H9 (cell line): ENCODE results near the gene VWA5B1. TPM values are rescaled to one million over a fixed set of nuclear protein-coding genes. Genes with fewer than 3 reads are reported as not detected.

Experiments used
- DNase-seq: peaks from one replicate; pipeline ENCODE4 v3.0.0-alpha.2; 2017
- H2AFZ ChIP-seq: one replicate; pipeline ENCODE4 v1.6.1; 2013; ENCODE audit warnings: mild to moderate bottlenecking, low read length, control low read depth, moderate library complexity
- H2AK5ac ChIP-seq: 2 replicates; pipeline ENCODE4 v1.6.1; 2013; ENCODE audit warnings: low read length, control low read depth, mixed read lengths; ENCODE audit not compliant: insufficient read length
- H2BK120ac ChIP-seq: one replicate; pipeline ENCODE4 v1.6.1; 2013; ENCODE audit warnings: low read depth, mild to moderate bottlenecking, low read length, control low read depth, inconsistent platforms; ENCODE audit not compliant: poor library complexity, severe bottlenecking
- H2BK12ac ChIP-seq: 2 replicates; pipeline ENCODE4 v1.6.1; 2013; ENCODE audit warnings: low read length, control low read depth, mixed read lengths, low read depth; ENCODE audit not compliant: insufficient read length
- H2BK15ac ChIP-seq: 2 replicates; pipeline ENCODE4 v1.6.1; 2013; ENCODE audit warnings: low read depth, low read length, control low read depth
- H2BK20ac ChIP-seq: one replicate; pipeline ENCODE4 v1.6.1; 2013; ENCODE audit warnings: low read depth, mild to moderate bottlenecking, low read length, control low read depth, inconsistent platforms; ENCODE audit not compliant: poor library complexity, severe bottlenecking
- H2BK5ac ChIP-seq: 2 replicates; pipeline ENCODE4 v1.6.1; 2013; ENCODE audit warnings: low read length, control low read depth, mixed read lengths; ENCODE audit not compliant: insufficient read length
- H3K14ac ChIP-seq: 2 replicates; pipeline ENCODE4 v1.6.1; 2013; ENCODE audit warnings: low read length, control low read depth; ENCODE audit not compliant: insufficient read depth
- H3K18ac ChIP-seq: 2 replicates; pipeline ENCODE4 v1.6.1; 2013; ENCODE audit warnings: low read depth, mild to moderate bottlenecking, mixed read lengths, low read length, control low read depth; ENCODE audit not compliant: insufficient read length
- H3K23ac ChIP-seq: 2 replicates; pipeline ENCODE4 v1.6.1; 2013; ENCODE audit warnings: low read length, control low read depth, mixed read lengths, low read depth; ENCODE audit not compliant: insufficient read length
- H3K23me2 ChIP-seq: 2 replicates; pipeline ENCODE4 v1.6.1; 2013; ENCODE audit warnings: low read depth, mild to moderate bottlenecking, mixed read lengths, low read length, control low read depth; ENCODE audit not compliant: insufficient read length, poor library complexity, severe bottlenecking
- H3K27ac ChIP-seq: 2 replicates; pipeline ENCODE4 v1.5.1; 2013; ENCODE audit warnings: low read length, control low read depth, mixed read lengths, low read depth; ENCODE audit not compliant: insufficient read length
- H3K27me3 ChIP-seq: 2 replicates; pipeline ENCODE4 v1.6.1; 2013; ENCODE audit warnings: low read length, control low read depth, inconsistent platforms; ENCODE audit not compliant: insufficient read depth
- H3K4ac ChIP-seq: 2 replicates; pipeline ENCODE4 v1.6.1; 2013; ENCODE audit warnings: low read depth, mild to moderate bottlenecking, control low read depth, inconsistent platforms, low read length, moderate library complexity
- H3K4me1 ChIP-seq: 2 replicates; pipeline ENCODE4 v1.6.1; 2013; ENCODE audit warnings: low read length, control low read depth, inconsistent platforms; ENCODE audit not compliant: insufficient read depth
- H3K4me2 ChIP-seq: 2 replicates; pipeline ENCODE4 v1.6.1; 2013; ENCODE audit warnings: low read length, control low read depth, mixed read lengths; ENCODE audit not compliant: insufficient read length, insufficient read depth
- H3K56ac ChIP-seq: 2 replicates; pipeline ENCODE4 v1.6.1; 2013; ENCODE audit warnings: low read depth, mild to moderate bottlenecking, mixed read lengths, low read length, control low read depth; ENCODE audit not compliant: insufficient read length
- H3K79me1 ChIP-seq: 2 replicates; pipeline ENCODE4 v1.6.1; 2013; ENCODE audit warnings: low read depth, mild to moderate bottlenecking, moderate library complexity, low read length, control low read depth, inconsistent platforms; ENCODE audit not compliant: insufficient read depth, poor library complexity, severe bottlenecking
- H3K79me2 ChIP-seq: 2 replicates; pipeline ENCODE4 v1.6.1; 2013; ENCODE audit warnings: low read length, control low read depth, inconsistent platforms; ENCODE audit not compliant: insufficient read depth
- H3K9ac ChIP-seq: 2 replicates; pipeline ENCODE4 v1.6.1; 2013; ENCODE audit warnings: low read length, control low read depth, mixed read lengths; ENCODE audit not compliant: insufficient read length; ENCODE audit errors: extremely low read depth
- H3K9me3 ChIP-seq: one replicate; pipeline ENCODE4 v1.6.1; 2013; ENCODE audit warnings: low read depth, low read length, inconsistent platforms; ENCODE audit not compliant: control insufficient read depth
- H3T11ph ChIP-seq: one replicate; pipeline ENCODE4 v1.6.1; 2013; ENCODE audit warnings: mild to moderate bottlenecking, low read length, control low read depth, inconsistent platforms
- H4K20me1 ChIP-seq: one replicate; pipeline ENCODE4 v1.6.1; 2013; ENCODE audit not compliant: control insufficient read depth, insufficient read length, insufficient read depth
- H4K5ac ChIP-seq: 2 replicates; pipeline ENCODE4 v1.6.1; 2013; ENCODE audit warnings: low read depth, mild to moderate bottlenecking, mixed read lengths, low read length, control low read depth; ENCODE audit not compliant: insufficient read length
- H4K8ac ChIP-seq: replicated peaks from 2 replicates; pipeline ENCODE4 v1.6.1; 2013; ENCODE audit warnings: low read length, control low read depth, mixed read lengths, low read depth; ENCODE audit not compliant: insufficient read length
- H4K91ac ChIP-seq: 2 replicates; pipeline ENCODE4 v1.6.1; 2013; ENCODE audit warnings: low read depth, mild to moderate bottlenecking, moderate library complexity, mixed read lengths, low read length, control low read depth; ENCODE audit not compliant: insufficient read length
- H3K27ac Mint-ChIP-seq, 3 experiments: 2 replicates in 2 of 3; 3 replicates in 1 of 3; pipeline ENCODE4 v1.8.0; 2020 to 2021; ENCODE audit warnings: mixed read lengths in 3 of 3, mild to moderate bottlenecking in 1 of 3, moderate library complexity in 1 of 3
- H3K27me3 Mint-ChIP-seq: 2 replicates; pipeline ENCODE4 v1.8.0; 2021; ENCODE audit warnings: low read depth, mild to moderate bottlenecking, moderate library complexity, mixed read lengths
- H3K36me3 Mint-ChIP-seq, 3 experiments: 2 replicates in 2 of 3; 3 replicates in 1 of 3; pipeline ENCODE4 v1.8.0; 2020 to 2021; ENCODE audit warnings: low read depth in 3 of 3, mixed read lengths in 3 of 3; ENCODE audit not compliant: insufficient read depth in 1 of 3
- H3K4me1 Mint-ChIP-seq, 2 experiments: 2 replicates each; pipeline ENCODE4 v1.8.0; 2020; ENCODE audit warnings: mixed read lengths in 2 of 2
- H3K4me3 Mint-ChIP-seq, 2 experiments: 2 replicates in 1 of 2; 3 replicates in 1 of 2; pipeline ENCODE4 v1.8.0; 2020 to 2021; ENCODE audit warnings: mild to moderate bottlenecking in 2 of 2, mixed read lengths in 2 of 2, moderate library complexity in 1 of 2
- H3K9me3 Mint-ChIP-seq, 2 experiments: 2 replicates in 1 of 2; 3 replicates in 1 of 2; pipeline ENCODE4 v1.8.0; 2020; ENCODE audit warnings: mild to moderate bottlenecking in 2 of 2, mixed read lengths in 2 of 2, moderate library complexity in 1 of 2
- WGBS: extraction: QIAGEN DNeasy Blood & Tissue Kit; methylation state at CpG from one replicate; pipeline ENCODE4 v1.1.7; 2013; ENCODE audit warnings: missing lambda C conversion rate, low lambda C conversion rate, mixed read lengths; ENCODE audit not compliant: insufficient read length; ENCODE audit errors: extremely low coverage; 5-methylcytosine and 5-hydroxymethylcytosine counted together
- total RNA-seq: library from RNA; stranded (reverse); gene quantifications from 2 replicates; pipeline ENCODE4 v1.2.1, GENCODE V29; 2021
- TF ChIP-seq, protein P1 (sequence below): fragments of 200-600 bp; sonication (generic); conservative IDR thresholded peaks from 3 replicates; pipeline ENCODE4 v1.8.0; 2021; ENCODE audit warnings: antibody characterized with exemption, mild to moderate bottlenecking

The VWA5B1 gene
- total RNA-seq, 1 experiment from 2014 or later: not detected

DNA sequence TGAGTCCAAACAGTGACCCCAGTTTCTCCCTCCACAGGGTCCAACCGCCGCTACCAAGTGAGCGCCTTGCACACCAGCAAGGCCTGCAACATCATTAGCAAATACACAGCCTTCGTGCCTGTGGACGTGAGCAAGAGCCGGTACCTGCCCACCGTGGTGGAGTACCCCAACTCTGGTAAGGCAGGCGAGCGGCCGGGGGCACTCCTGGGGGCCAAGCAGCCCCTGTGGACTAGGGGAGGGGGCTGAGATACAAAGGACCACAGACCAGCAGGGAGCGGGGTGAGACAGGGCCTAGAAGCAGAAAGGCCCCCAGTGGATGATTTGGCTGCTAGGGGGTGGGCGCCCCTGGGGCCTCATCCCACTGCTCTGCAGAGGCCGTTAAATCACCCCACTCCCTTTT, 54.7 kb downstream of the VWA5B1 start:
- no peak for DNase-seq
- peaks cover 8% of the 10 kb centered on the region for H3K23me2 ChIP-seq
- TF ChIP-seq, protein P1, sequence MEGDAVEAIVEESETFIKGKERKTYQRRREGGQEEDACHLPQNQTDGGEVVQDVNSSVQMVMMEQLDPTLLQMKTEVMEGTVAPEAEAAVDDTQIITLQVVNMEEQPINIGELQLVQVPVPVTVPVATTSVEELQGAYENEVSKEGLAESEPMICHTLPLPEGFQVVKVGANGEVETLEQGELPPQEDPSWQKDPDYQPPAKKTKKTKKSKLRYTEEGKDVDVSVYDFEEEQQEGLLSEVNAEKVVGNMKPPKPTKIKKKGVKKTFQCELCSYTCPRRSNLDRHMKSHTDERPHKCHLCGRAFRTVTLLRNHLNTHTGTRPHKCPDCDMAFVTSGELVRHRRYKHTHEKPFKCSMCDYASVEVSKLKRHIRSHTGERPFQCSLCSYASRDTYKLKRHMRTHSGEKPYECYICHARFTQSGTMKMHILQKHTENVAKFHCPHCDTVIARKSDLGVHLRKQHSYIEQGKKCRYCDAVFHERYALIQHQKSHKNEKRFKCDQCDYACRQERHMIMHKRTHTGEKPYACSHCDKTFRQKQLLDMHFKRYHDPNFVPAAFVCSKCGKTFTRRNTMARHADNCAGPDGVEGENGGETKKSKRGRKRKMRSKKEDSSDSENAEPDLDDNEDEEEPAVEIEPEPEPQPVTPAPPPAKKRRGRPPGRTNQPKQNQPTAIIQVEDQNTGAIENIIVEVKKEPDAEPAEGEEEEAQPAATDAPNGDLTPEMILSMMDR: no peak
- WGBS: no CpG with 5 or more reads among the region's 13 CpGs
- no peak overlapping the region for H3K23ac ChIP-seq
- H3T11ph ChIP-seq: no peak overlapping the region
- H4K20me1 ChIP-seq: no peaks in the 10 kb centered on the region
- H2BK20ac ChIP-seq: no peak overlapping the region
- no peak overlapping the region for H4K8ac ChIP-seq
- no peak overlapping the region for H2BK120ac ChIP-seq
- no peak overlapping the region for H3K18ac ChIP-seq
- H4K91ac ChIP-seq: no peak overlapping the region
- no peaks in the 10 kb centered on the region for H3K4me1 ChIP-seq
- no peaks in the 10 kb centered on the region for H3K79me2 ChIP-seq
- no peak overlapping the region for H3K9ac ChIP-seq
- H2AK5ac ChIP-seq: no peak overlapping the region
- H3K4me2 ChIP-seq: no peak overlapping the region
- H2BK12ac ChIP-seq: no peak overlapping the region
- no peak overlapping the region for H2BK15ac ChIP-seq
- Mint-ChIP-seq H3K27ac (no peak overlapping the region), H3K4me1 (peaks cover 9 to 21% of the 10 kb centered on the region in 2 experiments), H3K36me3 (no peaks in the 10 kb centered on the region), H3K27me3 (peaks cover 44% of the 10 kb centered on the region), H3K4me3 (no peak overlapping the region), H3K9me3 (peaks cover 0 to 5% of the 10 kb centered on the region in 2 experiments; a peak in 4 of 5 replicates)
- no peak overlapping the region for H3K4ac ChIP-seq
- no peaks in the 10 kb centered on the region for H3K9me3 ChIP-seq
- H4K5ac ChIP-seq: no peak overlapping the region
- H3K79me1 ChIP-seq: no peaks in the 10 kb centered on the region
- no peak overlapping the region for H3K56ac ChIP-seq
- no peak overlapping the region for H3K14ac ChIP-seq
- no peak overlapping the region for H3K27ac ChIP-seq
- H2BK5ac ChIP-seq: no peak overlapping the region
- no peaks in the 10 kb centered on the region; the same call in 1 of the 2 replicates for H3K27me3 ChIP-seq
- H2AFZ ChIP-seq: no peak overlapping the region
